D721Med (cell line): ENCODE measurements around the gene MSMB.

Source experiments
- DNase-seq: peaks from one replicate; pipeline ENCODE4 v3.0.0; 2011; ENCODE audit warnings: low spot score; ENCODE audit not compliant: insufficient read length
- FAIRE-seq: peaks from 2 replicates; lab custom pipeline; 2011; peaks lifted over from hg19 to GRCh38; lab: Jason Lieb, UNC
- CTCF ChIP-seq: IDR thresholded peaks from 2 replicates; pipeline ENCODE4 v1.5.1; 2012; ENCODE audit warnings: mild to moderate bottlenecking, control low read depth; ENCODE audit not compliant: insufficient read depth; ENCODE audit errors: missing control alignments

MSMB gene

DNA sequence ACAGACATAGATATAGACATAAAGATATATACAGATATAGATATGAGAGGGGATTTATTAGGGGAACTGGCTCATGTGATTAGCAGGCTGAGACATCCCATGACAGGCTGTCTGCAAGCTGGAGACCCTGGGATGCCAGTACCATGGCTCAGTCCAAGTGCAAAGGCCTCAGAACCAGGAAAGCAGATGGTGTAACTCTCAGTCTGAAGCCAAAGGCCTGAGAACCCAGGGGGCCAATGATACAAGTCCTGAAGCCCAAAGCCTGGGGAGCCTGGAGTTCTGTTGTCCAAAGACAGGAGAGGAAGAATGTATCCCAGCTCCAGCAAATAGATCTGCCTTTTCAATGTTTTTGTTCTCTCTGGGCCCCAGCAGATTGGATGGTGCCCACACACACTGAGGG, 21.1 kb downstream of the MSMB start:
- no peak for TF ChIP-seq CTCF
- FAIRE-seq (no peak), DNase-seq (no peak)

DNA sequence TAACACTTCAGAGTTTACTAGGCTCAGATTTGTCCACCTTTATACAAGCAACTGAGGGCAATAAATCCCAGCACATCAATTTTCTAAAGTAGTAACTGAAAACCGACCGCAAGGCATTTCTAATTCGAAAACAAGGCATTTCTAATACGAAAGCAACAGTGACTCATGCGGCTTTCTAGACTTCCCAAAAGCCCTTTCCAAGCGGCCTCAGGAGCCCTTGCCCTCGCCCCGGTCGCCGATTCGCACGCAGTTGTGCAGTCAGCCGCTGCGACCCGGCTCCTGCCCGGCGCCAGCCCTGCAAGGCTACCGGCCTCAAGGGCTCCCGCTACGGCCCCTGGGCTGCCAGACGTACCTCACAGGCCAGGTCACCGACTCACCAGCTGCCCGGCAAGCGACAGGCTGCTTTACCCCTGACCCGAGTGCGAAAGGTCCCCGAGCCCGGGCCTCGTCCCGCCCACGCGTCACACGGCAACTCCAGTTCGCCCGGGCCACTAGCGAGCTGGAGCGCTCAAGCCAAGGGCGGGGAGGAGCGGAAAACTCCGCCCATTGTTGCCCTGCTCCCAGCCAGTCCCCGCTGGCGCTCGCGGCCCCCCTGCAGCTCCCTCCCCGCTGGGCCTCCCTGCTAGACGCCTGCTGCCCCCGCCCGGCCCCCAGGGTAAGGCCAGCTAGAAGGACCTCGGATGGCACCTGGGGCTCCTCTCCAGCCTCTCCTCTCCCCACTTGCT, 22.9 kb downstream of the MSMB start:
- FAIRE-seq: no peak
- TF ChIP-seq CTCF: peak; percentile 21
- peak; percentile 64 for DNase-seq

DNA sequence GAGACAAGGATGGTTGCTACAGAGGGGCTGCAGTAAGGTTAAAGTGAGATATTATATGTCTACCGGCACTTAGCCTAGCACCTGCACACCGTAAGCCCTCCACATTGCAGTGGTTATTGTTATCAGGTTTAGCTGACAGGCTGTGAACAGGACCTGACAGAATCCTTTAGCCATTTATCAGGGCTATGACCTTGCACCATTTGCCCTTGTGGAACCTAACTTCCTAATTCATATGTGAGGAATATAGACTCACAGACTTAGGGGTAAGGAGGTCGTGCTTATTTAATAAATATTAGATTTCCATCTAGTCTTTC, 25.8 kb downstream of the MSMB start:
- DNase-seq: no peak
- no peak for FAIRE-seq
- no peak for TF ChIP-seq CTCF

DNA sequence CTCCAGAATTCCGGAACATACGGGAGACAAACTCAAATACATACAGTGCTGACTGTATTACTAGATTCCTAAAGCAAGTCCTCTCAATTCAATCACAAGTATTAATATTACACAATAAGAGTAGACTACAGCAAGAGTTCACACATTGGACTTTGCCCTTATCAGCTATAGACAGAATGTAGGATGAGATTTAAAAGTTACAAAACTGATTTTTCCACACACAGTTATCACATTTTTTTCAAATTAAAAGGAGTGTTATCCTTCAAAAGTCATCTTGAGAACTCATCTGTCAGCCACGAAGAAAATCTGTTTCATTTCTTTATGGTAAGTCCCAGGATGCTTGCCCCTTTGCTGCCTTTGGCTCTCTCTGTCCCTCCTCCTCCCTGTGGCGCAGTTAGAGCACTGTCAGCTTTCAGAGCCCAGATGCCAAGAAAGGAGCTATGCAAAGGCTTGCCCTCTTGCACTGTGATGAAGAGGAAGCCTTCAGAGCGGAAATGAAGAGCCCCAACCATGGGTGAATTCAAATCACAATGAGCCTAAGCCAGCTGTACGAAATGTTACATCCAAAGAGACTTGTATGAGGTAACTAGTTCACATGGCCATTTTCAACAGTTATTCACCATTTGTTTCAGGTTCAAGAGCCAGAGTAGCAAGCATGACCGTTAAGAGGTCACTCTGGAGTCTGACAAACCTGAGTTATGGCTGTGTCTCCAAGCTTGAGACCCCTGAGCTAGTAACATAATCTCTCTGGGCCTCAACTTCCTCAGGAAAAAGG, 26.3 kb downstream of the MSMB start:
- TF ChIP-seq CTCF: no peak

GRCh38 chr10:46019177-46019528, 26.9 kb downstream of the MSMB start:
- no peak for DNase-seq
- TF ChIP-seq CTCF: no peak
- FAIRE-seq: no peak

More for the DNA sequence above, 26.3 kb downstream of the MSMB start:
- DNase-seq (no peak), FAIRE-seq (no peak)

DNA sequence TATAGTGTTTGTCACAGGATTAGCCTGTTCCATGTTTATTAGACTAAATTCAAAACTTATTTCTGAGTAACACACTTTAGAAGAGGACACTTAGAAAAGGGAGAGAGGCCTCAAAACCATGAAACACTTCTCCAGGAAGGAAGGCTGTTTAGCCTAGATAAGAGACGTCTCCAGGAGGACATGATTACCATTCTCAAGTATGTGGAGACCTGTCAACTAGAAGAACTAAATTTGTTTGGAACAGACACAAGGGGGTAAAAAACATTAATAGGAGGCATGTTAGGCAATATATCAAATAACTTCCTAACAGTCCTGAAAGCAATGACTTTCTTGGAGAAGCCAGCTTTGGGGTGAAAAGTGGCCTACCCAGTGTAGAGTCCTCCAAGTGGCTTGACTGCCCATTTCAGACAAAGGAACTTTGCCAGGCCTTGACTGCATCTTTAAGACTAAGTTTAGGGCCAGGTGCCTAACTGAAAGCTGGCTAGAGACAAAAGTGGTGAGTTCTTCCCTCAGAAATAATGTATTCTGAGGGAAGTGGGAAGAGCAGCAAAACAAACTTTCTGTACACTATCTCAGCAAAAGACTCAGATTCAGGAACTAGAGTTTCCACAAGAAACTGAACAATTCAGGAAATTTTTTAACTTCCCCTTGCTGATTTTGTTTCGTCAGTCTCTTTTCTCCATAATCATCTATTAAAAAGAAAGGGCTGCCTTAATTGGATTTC, 27.5 kb downstream of the MSMB start:
- no peak for DNase-seq
- no peak for TF ChIP-seq CTCF
- FAIRE-seq: no peak

DNA sequence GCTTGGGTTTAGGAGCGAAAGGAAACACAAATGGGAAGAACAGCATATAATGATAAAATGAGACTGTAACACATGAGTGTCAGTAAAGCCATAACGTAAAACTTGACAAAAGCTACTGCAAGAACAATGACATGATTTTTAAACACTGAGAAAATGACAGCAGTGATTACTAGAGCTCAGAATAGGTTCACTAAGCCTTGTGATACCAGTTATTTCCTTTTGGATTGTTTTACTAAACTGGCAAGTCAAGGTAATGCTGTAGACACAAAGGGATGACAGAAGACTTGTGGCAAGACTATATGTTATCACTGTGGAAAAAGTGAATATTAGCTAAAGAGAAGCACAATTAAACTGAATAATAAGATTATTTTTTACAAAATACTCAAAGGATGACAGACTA, 28.3 kb downstream of the MSMB start:
- DNase-seq (no peak), FAIRE-seq (no peak)
- TF ChIP-seq CTCF: no peak
